ENCODE data around the gene AJUBA.

DNA sequence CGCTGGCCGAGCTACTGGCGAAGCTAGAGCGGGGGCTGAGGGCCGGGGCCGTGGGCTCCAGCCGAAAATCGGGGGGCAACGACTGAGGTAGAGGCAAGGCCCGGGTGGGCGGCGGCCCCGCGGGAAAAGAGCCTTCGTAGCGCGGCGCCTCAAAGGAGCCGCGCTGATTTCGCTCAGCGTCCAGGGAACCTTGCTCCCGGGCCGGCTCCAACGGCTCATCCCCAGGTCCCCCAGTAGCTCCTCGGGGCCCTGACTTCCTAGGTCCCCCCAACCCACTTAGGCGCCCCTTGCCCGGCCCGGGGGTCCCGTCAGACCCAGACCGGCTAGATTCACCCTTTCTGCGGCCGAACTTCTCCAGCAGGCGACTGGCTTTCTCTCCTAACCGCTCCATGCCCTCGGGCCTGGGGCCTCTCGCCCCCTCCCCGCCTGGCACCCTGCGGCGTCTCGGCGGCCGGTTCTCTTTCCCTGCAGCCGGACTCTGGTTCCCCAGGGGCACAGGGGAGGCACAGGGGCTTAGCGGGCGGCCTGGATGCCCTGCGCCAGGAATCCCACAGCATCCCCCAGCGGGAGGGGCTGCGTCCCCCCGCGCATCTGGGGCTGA, 375 bp downstream of the AJUBA start:
- TF ChIP-seq CTCF (conservative IDR thresholded peaks at IDR 0.05) (no peak), EZH2 (IDR thresholded peaks at IDR 0.05; ENCODE audit: low read depth) (no peak)
